ENCODE results near the gene MAP2K4. TPM values are rescaled to one million over a fixed set of nuclear protein-coding genes. Genes with fewer than 3 reads are reported as not detected.

The MAP2K4 gene
- total RNA-seq, 8 experiments from 2014 or later: 17.6 to 90.3 (median 33.2) TPM

- H3K4me1 ChIP-seq (replicated peaks in 1 of 2): peaks cover 11 to 13% of the 10 kb centered on the region in 2 donors
- no peak overlapping the region for H3K27ac ChIP-seq
- ATAC-seq (replicated peaks in 6 of 8): no peak
- in situ Hi-C loops (cut with MboI; ENCODE audit: low pct_unique_long_range_greater_than_20kb in 2 of 9, low sequenced_read_pairs in 9 of 9, unreplicated experiment in 9 of 9): loop anchor here in 1 of 9 experiments (25.0 kb wide), 1 partner anchor 94 kb away; no protein-coding TSS in a partner anchor
- H3K4me3 ChIP-seq: no peak overlapping the region
- 90 to 100% (median 99%) methylated on average over 1 to 6 of the region's 6 CpGs; no CpG with 5 or more reads in 4 of the 10 experiments for WGBS, 10 experiments
These were observed 23.0 kb downstream of the MAP2K4 start for GRCh38 chr17:12043702-12044101.

GRCh38 chr17:12046786-12047185 is 26.1 kb downstream of the MAP2K4 start:
- in situ Hi-C loops (cut with MboI; ENCODE audit: low pct_unique_long_range_greater_than_20kb in 2 of 9, low sequenced_read_pairs in 9 of 9, unreplicated experiment in 9 of 9): loop anchor here in 1 of 9 experiments (25.0 kb wide), 1 partner anchor 91 kb away; no protein-coding TSS in a partner anchor
- 20 to 86% (median 67%) methylated on average over 1 to 2 of the region's 2 CpGs; no CpG with 5 or more reads in 1 of the 10 experiments for WGBS, 10 experiments
- no peak overlapping the region for H3K4me3 ChIP-seq
- peak in 3 of 8 experiments; percentile 41 to 64 (median 58) for ATAC-seq (replicated peaks in 6 of 8)
- no peak overlapping the region for H3K27ac ChIP-seq
- peaks cover 11 to 13% of the 10 kb centered on the region in 2 donors for H3K4me1 ChIP-seq (replicated peaks in 1 of 2)

- WGBS, 10 experiments: 44 to 100% (median 90%) methylated on average over 2 to 3 of the region's 3 CpGs; no CpG with 5 or more reads in 2 of the 10 experiments
- Histone ChIP-seq H3K4me3 (no peak overlapping the region), H3K27ac (no peak overlapping the region), H3K4me1 (replicated peaks in 1 of 2) (peaks cover 11 to 13% of the 10 kb centered on the region in 2 donors)
- no peak for ATAC-seq (replicated peaks in 6 of 8)
- in situ Hi-C loops (cut with MboI; ENCODE audit: low pct_unique_long_range_greater_than_20kb in 2 of 9, low sequenced_read_pairs in 9 of 9, unreplicated experiment in 9 of 9): loop anchor here in 1 of 9 experiments (25.0 kb wide), 1 partner anchor 89 kb away; no protein-coding TSS in a partner anchor
These were observed 27.2 kb downstream of the MAP2K4 start for GRCh38 chr17:12047681-12048376.

- in situ Hi-C loops (cut with MboI; ENCODE audit: low pct_unique_long_range_greater_than_20kb in 2 of 9, low sequenced_read_pairs in 9 of 9, unreplicated experiment in 9 of 9): loop anchor here in 1 of 9 experiments (25.0 kb wide), 1 partner anchor 88 kb away; no protein-coding TSS in a partner anchor
- Histone ChIP-seq H3K27ac (no peak overlapping the region), H3K4me1 (replicated peaks in 1 of 2) (peaks cover 11 to 13% of the 10 kb centered on the region in 2 donors), H3K4me3 (no peak overlapping the region)
- ATAC-seq (replicated peaks in 6 of 8): no peak
- WGBS, 10 experiments: 80 to 100% (median 95%) methylated on average over 2 to 7 of the region's 7 CpGs
These were observed 28.3 kb downstream of the MAP2K4 start for GRCh38 chr17:12048843-12049473.

- in situ Hi-C loops (cut with MboI; ENCODE audit: low pct_unique_long_range_greater_than_20kb in 2 of 9, low sequenced_read_pairs in 9 of 9, unreplicated experiment in 9 of 9): no loop called here
- WGBS, 10 experiments: 29 to 100% (median 100%) methylated on average over 1 of the region's 1 CpG; no CpG with 5 or more reads in 3 of the 10 experiments
- H3K4me3 ChIP-seq: no peak overlapping the region
- ATAC-seq (replicated peaks in 6 of 8): no peak
- H3K27ac ChIP-seq: no peak overlapping the region
- peaks cover 11 to 13% of the 10 kb centered on the region in 2 donors for H3K4me1 ChIP-seq (replicated peaks in 1 of 2)
These were observed 30.1 kb downstream of the MAP2K4 start for GRCh38 chr17:12050646-12051225.

GRCh38 chr17:12053552-12053951 is 32.9 kb downstream of the MAP2K4 start:
- ATAC-seq (replicated peaks in 6 of 8): no peak

GRCh38 chr17:12055889-12056288 is 35.2 kb downstream of the MAP2K4 start:
- in situ Hi-C loops (cut with MboI; ENCODE audit: low pct_unique_long_range_greater_than_20kb in 2 of 9, low sequenced_read_pairs in 9 of 9, unreplicated experiment in 9 of 9): no loop called here
- H3K4me3 ChIP-seq: no peak overlapping the region
- H3K27ac ChIP-seq: no peak overlapping the region
- H3K4me1 ChIP-seq (replicated peaks in 1 of 2): peaks cover 0 to 2% of the 10 kb centered on the region in 2 donors
- ATAC-seq (replicated peaks in 6 of 8): no peak

More at GRCh38 chr17:12053552-12053951, 32.9 kb downstream of the MAP2K4 start:
- WGBS, 10 experiments: 71 to 100% (median 100%) methylated on average over 1 to 2 of the region's 3 CpGs; no CpG with 5 or more reads in 3 of the 10 experiments
- no peak overlapping the region for H3K27ac ChIP-seq
- in situ Hi-C loops (cut with MboI; ENCODE audit: low pct_unique_long_range_greater_than_20kb in 2 of 9, low sequenced_read_pairs in 9 of 9, unreplicated experiment in 9 of 9): no loop called here
- no peak overlapping the region for H3K4me3 ChIP-seq
- peaks cover 0 to 2% of the 10 kb centered on the region in 2 donors for H3K4me1 ChIP-seq (replicated peaks in 1 of 2)

- in situ Hi-C loops (cut with MboI; ENCODE audit: low pct_unique_long_range_greater_than_20kb in 2 of 9, low sequenced_read_pairs in 9 of 9, unreplicated experiment in 9 of 9): no loop called here
- H3K4me1 ChIP-seq (replicated peaks in 1 of 2): peaks cover 0 to 2% of the 10 kb centered on the region in 2 donors
- ATAC-seq (replicated peaks in 6 of 8): peak in 1 of 8 experiments; percentile 53
- WGBS, 10 experiments: 90 to 100% (median 100%) methylated on average over 1 of the region's 1 CpG
- H3K4me3 ChIP-seq: no peak overlapping the region
- H3K27ac ChIP-seq: no peak overlapping the region
These were observed 36.8 kb downstream of the MAP2K4 start for GRCh38 chr17:12057520-12057919.

GRCh38 chr17:12058535-12058934 is 37.9 kb downstream of the MAP2K4 start:
- ATAC-seq (replicated peaks in 6 of 8): no peak
- peaks cover 0 to 2% of the 10 kb centered on the region in 2 donors for H3K4me1 ChIP-seq (replicated peaks in 1 of 2)
- no peak overlapping the region for H3K4me3 ChIP-seq
- in situ Hi-C loops (cut with MboI; ENCODE audit: low pct_unique_long_range_greater_than_20kb in 2 of 9, low sequenced_read_pairs in 9 of 9, unreplicated experiment in 9 of 9): no loop called here
- no peak overlapping the region for H3K27ac ChIP-seq

- in situ Hi-C loops (cut with MboI; ENCODE audit: low pct_unique_long_range_greater_than_20kb in 2 of 9, low sequenced_read_pairs in 9 of 9, unreplicated experiment in 9 of 9): no loop called here
These were observed 41.6 kb downstream of the MAP2K4 start for GRCh38 chr17:12062249-12062648.

GRCh38 chr17:12064395-12064794 is 43.7 kb downstream of the MAP2K4 start:
- peaks cover 0 to 3% of the 10 kb centered on the region in 2 donors for H3K4me1 ChIP-seq (replicated peaks in 1 of 2)
- no peak for ATAC-seq (replicated peaks in 6 of 8)
- no peak overlapping the region for H3K4me3 ChIP-seq
- in situ Hi-C loops (cut with MboI; ENCODE audit: low pct_unique_long_range_greater_than_20kb in 2 of 9, low sequenced_read_pairs in 9 of 9, unreplicated experiment in 9 of 9): no loop called here
- H3K27ac ChIP-seq: no peak overlapping the region
- WGBS, 10 experiments: 85 to 100% (median 96%) methylated on average over 1 to 2 of the region's 2 CpGs; no CpG with 5 or more reads in 3 of the 10 experiments

More at GRCh38 chr17:12062249-12062648, 41.6 kb downstream of the MAP2K4 start:
- WGBS, 10 experiments: 100% methylated on average over 1 to 3 of the region's 3 CpGs; no CpG with 5 or more reads in 3 of the 10 experiments
- no peak overlapping the region for H3K27ac ChIP-seq
- H3K4me3 ChIP-seq: no peak overlapping the region
- ATAC-seq (replicated peaks in 6 of 8): peak in 1 of 8 experiments; percentile 76
- H3K4me1 ChIP-seq (replicated peaks in 1 of 2): peaks cover 0 to 3% of the 10 kb centered on the region in 2 donors

GRCh38 chr17:12067485-12067884 is 46.8 kb downstream of the MAP2K4 start:
- 50 to 100% (median 83%) methylated on average over 1 to 2 of the region's 2 CpGs; no CpG with 5 or more reads in 3 of the 10 experiments for WGBS, 10 experiments
- Histone ChIP-seq H3K27ac (no peak overlapping the region), H3K4me1 (replicated peaks in 1 of 2) (peaks cover 0 to 3% of the 10 kb centered on the region in 2 donors), H3K4me3 (no peak overlapping the region)
- in situ Hi-C loops (cut with MboI; ENCODE audit: low pct_unique_long_range_greater_than_20kb in 2 of 9, low sequenced_read_pairs in 9 of 9, unreplicated experiment in 9 of 9): no loop called here
- peak in 3 of 8 experiments; percentile 27 to 84 (median 60) for ATAC-seq (replicated peaks in 6 of 8)

GRCh38 chr17:12068946-12069345 is 48.3 kb downstream of the MAP2K4 start:
- H3K4me1 ChIP-seq (replicated peaks in 1 of 2): peaks cover 0 to 3% of the 10 kb centered on the region in 2 donors
- no peak overlapping the region for H3K27ac ChIP-seq
- in situ Hi-C loops (cut with MboI; ENCODE audit: low pct_unique_long_range_greater_than_20kb in 2 of 9, low sequenced_read_pairs in 9 of 9, unreplicated experiment in 9 of 9): no loop called here
- ATAC-seq (replicated peaks in 6 of 8): no peak
- no peak overlapping the region for H3K4me3 ChIP-seq
